ENCODE data around the gene SMIM29.

- TF ChIP-seq, protein P1, sequence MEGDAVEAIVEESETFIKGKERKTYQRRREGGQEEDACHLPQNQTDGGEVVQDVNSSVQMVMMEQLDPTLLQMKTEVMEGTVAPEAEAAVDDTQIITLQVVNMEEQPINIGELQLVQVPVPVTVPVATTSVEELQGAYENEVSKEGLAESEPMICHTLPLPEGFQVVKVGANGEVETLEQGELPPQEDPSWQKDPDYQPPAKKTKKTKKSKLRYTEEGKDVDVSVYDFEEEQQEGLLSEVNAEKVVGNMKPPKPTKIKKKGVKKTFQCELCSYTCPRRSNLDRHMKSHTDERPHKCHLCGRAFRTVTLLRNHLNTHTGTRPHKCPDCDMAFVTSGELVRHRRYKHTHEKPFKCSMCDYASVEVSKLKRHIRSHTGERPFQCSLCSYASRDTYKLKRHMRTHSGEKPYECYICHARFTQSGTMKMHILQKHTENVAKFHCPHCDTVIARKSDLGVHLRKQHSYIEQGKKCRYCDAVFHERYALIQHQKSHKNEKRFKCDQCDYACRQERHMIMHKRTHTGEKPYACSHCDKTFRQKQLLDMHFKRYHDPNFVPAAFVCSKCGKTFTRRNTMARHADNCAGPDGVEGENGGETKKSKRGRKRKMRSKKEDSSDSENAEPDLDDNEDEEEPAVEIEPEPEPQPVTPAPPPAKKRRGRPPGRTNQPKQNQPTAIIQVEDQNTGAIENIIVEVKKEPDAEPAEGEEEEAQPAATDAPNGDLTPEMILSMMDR (IDR thresholded peaks at IDR 0.05) = no peak
- no peak for TF ChIP-seq POLR2A (IDR thresholded peaks at IDR 0.05)
Measured at GRCh38 chr6:34204693-34205092, 44.1 kb downstream of the SMIM29 start.
